Astrocyte of the spinal cord (primary cell): Measurements from ENCODE around the gene PLEKHG5.

Experiments
- DNase-seq: peaks from one replicate; pipeline ENCODE4 v3.0.0; 2011; ENCODE audit warnings: low read depth, low spot score
- H3K4me3 ChIP-seq: 2 replicates; pipeline ENCODE4 v1.5.1; 2011; ENCODE audit warnings: low read depth, mild to moderate bottlenecking, low read length, moderate library complexity
- in situ Hi-C: cut with HindIII; loops from 2 replicates; pipeline ENCODE4 v1.10.0; 2017; ENCODE audit warnings: low sequenced_read_pairs
- TF ChIP-seq, protein P1 (sequence below): IDR thresholded peaks from 2 replicates; pipeline ENCODE4 v1.5.1; 2012; ENCODE audit warnings: low read depth, mild to moderate bottlenecking, low read length, inconsistent platforms

Gene PLEKHG5

DNA sequence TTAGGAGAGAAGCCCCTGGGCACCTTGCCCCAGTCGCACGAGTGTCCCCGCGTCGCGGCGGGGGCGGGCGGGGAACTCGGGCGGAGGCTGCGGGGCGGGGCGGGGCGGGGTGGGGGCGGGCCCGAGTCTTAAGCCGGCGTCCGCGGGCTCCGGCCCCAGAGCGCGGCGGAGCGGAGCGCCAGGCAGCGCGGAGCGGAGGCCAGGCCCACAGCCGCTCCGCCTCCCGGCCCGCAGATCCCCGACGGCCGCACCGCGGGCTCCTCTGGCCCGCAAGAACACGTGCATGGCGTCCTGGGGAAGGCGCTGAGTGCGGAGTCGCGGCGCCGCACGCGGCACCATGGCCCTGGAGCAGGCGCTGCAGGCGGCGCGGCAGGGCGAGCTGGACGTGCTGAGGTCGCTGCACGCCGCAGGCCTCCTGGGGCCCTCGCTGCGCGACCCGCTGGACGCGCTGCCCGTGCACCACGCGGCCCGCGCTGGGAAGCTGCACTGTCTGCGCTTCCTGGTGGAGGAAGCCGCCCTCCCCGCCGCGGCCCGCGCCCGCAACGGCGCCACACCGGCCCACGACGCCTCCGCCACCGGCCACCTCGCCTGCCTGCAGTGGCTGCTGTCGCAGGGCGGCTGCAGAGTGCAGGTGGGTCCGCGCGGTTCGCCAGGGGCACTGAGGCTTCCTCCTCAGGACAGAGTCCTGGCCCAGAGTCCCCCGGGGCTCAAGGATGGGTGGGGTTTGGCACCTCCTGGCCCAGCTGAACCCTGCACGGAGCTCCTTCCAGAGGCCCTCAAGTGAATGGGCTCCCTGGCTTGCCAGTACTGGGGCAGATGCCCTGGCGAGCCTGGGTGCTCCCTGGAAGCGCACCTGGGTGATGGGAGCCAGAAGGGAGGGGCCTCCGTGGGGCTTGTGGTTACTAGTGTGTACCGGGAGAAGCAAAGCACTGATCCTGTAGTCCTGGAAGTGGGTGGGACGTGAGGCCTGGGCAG is 66.6 kb downstream of the PLEKHG5 start, which contains the start of gene ESPN:
Gene ESPN (plus strand): TSS at position 158 of the 975 bp plus-strand sequence. CDS start 180 bp downstream, at position 338.
- TF ChIP-seq, protein P1, sequence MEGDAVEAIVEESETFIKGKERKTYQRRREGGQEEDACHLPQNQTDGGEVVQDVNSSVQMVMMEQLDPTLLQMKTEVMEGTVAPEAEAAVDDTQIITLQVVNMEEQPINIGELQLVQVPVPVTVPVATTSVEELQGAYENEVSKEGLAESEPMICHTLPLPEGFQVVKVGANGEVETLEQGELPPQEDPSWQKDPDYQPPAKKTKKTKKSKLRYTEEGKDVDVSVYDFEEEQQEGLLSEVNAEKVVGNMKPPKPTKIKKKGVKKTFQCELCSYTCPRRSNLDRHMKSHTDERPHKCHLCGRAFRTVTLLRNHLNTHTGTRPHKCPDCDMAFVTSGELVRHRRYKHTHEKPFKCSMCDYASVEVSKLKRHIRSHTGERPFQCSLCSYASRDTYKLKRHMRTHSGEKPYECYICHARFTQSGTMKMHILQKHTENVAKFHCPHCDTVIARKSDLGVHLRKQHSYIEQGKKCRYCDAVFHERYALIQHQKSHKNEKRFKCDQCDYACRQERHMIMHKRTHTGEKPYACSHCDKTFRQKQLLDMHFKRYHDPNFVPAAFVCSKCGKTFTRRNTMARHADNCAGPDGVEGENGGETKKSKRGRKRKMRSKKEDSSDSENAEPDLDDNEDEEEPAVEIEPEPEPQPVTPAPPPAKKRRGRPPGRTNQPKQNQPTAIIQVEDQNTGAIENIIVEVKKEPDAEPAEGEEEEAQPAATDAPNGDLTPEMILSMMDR: no peak
- no peak within 1 kb of the TSS for H3K4me3 ChIP-seq
- DNase-seq: no peak
- in situ Hi-C loops: no loop called here

DNA sequence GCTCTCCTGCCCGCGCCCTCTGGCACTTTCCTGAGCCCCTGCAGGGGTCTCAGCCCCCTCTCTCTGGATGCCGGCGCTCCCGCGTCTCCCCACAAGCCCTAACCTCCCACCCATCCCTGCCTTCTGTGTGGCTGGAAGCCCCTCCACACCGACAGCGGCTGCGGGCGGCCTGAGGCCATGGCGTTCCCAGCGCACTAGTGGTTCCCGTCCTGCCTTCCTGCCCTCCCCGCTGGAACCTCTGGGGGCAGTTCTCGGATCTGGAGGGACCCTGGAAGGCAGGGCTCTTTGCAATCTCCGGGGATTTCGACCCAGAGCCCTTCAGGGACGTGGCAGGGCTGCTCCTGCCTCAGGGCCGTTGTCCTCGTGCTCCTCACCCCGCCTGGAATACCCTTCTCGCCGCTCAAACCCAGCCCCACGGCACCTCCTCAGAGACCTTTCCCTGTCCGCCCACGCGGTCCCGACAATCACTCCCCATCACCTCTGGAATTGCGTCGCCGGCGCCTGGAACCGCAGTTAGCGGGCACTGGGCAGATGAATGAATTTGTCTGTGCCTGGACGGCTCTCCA is 67.4 kb downstream of the PLEKHG5 start:
- in situ Hi-C loops: no loop called here
- no peak for DNase-seq
- TF ChIP-seq, protein P1: no peak
- no peak overlapping the region for H3K4me3 ChIP-seq

DNA sequence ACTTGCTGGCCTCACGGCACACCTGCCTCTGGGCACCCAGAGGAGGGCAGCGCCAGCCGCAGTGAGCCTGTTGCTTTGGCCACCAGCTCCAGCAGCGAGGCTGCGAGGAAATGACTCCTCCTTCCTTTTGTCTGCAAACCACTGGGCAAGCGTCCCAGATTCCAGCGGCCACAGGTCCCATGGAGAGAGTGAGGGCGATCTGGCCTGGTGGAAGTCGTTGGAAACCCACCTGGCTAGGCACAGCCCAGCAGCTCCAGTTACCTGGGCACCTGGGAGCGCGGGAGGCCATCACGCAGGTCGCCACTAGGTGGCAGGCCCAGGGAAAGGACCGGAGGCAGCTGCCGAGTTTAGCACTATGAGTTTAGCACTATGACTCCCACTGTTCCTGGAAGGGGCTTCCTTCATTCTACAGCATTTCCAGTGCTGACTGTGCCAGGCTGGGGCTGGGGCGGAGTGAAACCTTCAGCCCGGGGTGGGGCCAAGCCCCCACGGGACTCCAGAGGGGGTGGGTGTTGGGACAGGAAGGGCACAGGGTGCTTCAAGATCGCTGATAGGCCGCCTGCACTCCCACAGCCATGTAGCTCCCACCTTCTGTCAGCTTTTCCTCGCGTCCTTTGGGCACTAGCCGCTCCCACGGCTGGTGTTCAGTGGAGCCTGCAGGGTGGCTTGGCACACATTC is 68.0 kb downstream of the PLEKHG5 start:
- in situ Hi-C loops: no loop called here
- TF ChIP-seq, protein P1: peak; percentile 80
- H3K4me3 ChIP-seq: no peak overlapping the region
- peak; percentile 64 for DNase-seq

DNA sequence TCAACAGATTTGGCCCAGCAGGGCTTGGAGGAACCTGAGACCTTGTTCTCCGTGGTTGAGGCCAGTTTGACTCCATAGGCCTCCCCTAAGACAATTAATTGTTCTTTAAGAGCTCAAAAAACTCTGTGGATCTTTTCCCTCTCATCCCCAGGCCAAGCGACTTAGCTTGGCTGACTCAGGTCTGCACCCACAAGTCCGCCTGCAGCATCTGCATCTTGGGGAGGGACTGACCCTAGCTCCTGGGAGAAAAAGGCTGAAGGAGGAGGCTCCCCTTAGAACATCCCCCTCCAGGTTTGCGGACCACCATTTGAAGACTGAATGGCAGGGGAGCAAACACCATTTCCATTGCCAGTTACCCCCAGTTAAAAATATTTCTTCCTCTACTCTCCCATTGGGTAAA is 70.2 kb downstream of the PLEKHG5 start:
- TF ChIP-seq, protein P1: no peak
- H3K4me3 ChIP-seq: no peak overlapping the region
- no peak for DNase-seq
- in situ Hi-C loops: no loop called here

DNA sequence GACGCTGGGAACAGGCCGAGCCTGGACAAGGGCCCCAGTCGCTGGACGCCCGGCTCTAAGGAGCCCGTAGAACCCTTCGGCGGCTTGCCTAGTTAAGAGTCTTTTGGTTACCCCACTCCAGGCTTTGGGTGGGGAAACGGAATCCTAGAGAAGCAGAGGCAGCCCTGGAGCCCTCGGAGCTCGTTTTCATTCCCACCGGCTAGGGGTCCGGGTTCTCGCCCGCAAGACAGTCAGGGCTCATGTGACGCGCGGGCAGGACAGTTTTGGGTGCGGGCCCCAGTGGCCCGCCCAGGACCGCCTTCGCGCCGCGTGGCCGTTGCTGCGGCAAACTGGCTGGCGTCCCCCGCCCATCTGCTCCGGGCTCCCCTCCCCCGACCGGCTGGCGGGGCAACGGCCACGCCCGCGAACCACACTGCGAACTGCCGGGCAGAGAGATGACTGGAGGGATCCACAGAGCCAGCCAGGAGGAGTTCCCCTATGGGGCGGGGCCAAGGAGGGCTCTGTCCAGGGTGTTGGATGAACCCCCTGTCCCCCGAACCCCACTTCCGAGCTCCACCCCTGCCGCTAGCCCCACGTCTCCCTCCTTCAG is 70.9 kb downstream of the PLEKHG5 start:
- in situ Hi-C loops: no loop called here
- TF ChIP-seq, protein P1: no peak
- no peak overlapping the region for H3K4me3 ChIP-seq
- DNase-seq: no peak

DNA sequence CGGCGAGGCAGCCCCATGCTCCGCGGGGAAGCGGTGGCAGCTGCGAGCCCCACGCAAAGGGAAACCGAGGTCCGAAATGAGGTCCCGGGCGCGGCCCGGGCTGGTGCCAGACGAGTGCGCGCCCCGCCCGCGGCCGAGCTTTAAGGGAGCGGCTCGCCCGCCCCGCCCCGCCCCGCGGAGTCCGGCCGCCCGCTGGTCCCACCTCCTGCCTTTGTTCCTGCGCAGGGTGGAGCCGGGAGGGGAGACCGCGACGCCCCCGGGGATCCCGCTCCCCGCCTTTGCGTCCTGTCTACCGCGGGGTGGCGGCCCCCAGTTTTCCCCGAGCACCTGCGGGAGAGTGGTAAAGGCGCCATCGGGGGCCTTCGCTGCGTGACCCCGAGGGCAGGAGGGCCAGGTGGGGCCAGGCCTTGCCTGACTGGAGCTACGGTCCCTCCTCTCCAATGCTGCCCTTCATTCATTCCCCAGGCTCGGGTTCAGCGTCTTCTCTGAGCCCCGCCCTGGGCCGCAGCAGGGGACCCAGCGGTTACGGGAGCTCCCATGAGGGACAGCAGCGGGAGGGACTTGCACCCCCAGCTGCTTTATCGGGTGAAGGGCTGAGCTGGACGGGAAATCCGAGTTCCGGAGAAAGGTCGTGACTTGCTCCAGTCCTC is 71.5 kb downstream of the PLEKHG5 start, which contains the start of gene HES2:
Gene HES2 (minus strand): TSS at position 116 of the 650 bp plus-strand sequence. CDS start 99 bp downstream, at position 17.
- DNase-seq: no peak
- TF ChIP-seq, protein P1: no peak
- H3K4me3 ChIP-seq: peak within 1 kb of the TSS; percentile 23
- in situ Hi-C loops: no loop called here
